GM20000 (cell line): ENCODE measurements around the gene PLXNC1.

Source experiments
- DNase-seq: peaks from one replicate; pipeline ENCODE4 v3.0.0; 2012; ENCODE audit warnings: low spot score
- TF ChIP-seq, protein P1 (sequence below): IDR thresholded peaks from 2 replicates; pipeline ENCODE4 v1.5.1; 2012; ENCODE audit warnings: mild to moderate bottlenecking, control low read depth; ENCODE audit errors: extremely low read depth, missing control alignments

The PLXNC1 gene

DNA sequence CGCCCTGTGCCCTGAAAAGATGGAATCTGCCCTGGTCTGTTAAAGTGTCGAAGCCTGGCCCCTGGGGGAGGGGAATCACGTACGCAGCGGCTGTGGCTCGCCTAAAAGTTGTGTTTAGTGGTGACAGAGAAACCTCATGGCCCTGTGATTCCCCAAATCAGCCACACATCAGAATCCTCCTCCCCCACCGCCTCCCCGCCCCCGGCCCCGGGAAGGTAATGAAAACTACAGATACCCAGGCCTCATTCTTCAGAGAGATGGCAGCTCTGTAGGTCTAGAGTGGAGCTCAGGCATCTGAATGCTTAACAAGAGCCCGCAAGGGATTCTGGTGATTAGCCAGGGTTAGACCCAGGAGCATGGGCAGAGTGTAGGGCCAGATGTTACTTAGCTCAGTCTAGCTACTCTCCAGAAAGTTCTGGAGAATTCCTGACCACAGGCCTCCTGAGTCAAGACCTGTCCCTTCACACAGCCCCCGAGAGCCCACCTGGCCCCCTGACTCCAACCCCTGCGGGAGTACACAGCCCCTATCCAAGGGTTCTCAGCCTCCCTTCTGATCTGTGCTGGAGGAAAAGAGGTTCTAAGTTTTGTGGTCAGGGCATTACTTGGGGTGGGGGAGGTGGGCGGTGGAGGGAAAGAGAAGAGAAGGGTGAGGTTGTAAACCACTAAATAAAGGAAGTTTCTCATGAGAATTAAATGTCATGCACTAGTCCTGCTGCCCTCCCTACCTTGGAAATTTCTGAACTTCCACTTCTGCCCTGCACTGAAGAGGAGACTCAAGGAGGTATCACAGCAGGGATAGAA is 114.8 kb downstream of the PLXNC1 start:
- peak; percentile 58 for DNase-seq
- TF ChIP-seq, protein P1, sequence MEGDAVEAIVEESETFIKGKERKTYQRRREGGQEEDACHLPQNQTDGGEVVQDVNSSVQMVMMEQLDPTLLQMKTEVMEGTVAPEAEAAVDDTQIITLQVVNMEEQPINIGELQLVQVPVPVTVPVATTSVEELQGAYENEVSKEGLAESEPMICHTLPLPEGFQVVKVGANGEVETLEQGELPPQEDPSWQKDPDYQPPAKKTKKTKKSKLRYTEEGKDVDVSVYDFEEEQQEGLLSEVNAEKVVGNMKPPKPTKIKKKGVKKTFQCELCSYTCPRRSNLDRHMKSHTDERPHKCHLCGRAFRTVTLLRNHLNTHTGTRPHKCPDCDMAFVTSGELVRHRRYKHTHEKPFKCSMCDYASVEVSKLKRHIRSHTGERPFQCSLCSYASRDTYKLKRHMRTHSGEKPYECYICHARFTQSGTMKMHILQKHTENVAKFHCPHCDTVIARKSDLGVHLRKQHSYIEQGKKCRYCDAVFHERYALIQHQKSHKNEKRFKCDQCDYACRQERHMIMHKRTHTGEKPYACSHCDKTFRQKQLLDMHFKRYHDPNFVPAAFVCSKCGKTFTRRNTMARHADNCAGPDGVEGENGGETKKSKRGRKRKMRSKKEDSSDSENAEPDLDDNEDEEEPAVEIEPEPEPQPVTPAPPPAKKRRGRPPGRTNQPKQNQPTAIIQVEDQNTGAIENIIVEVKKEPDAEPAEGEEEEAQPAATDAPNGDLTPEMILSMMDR: no peak

DNA sequence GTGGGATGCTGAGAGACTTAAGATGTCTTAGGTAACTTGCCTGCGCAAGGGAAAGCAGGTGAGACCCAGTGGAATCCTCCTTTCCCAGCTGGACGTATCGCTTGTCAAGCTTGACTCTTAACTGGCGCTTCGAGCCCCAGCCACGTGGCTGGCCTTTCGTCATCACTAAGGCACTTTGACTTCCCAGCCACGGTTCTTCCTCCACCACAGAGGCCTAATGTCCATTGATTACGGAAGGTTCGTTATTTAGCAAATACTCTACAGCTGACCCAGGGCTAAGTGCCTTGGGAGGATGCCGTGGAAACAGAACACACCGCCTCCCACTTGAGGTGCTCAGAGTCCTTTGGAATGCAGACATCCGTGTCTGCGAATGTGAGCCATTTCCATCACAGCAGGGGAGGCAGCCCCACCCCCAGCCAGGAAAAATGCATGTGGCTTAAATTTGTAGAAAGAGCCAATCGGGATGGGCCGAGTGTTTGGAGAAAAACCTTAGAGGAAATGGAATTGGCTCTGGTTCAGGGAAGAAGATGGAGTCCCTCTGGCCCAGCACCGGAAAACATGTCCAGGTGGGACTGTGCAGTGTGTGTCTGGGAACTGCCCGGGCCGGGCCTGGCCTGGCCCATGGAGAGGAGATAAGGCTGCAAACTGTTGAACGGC is 115.7 kb downstream of the PLXNC1 start:
- no peak for DNase-seq
- TF ChIP-seq, protein P1: no peak

DNA sequence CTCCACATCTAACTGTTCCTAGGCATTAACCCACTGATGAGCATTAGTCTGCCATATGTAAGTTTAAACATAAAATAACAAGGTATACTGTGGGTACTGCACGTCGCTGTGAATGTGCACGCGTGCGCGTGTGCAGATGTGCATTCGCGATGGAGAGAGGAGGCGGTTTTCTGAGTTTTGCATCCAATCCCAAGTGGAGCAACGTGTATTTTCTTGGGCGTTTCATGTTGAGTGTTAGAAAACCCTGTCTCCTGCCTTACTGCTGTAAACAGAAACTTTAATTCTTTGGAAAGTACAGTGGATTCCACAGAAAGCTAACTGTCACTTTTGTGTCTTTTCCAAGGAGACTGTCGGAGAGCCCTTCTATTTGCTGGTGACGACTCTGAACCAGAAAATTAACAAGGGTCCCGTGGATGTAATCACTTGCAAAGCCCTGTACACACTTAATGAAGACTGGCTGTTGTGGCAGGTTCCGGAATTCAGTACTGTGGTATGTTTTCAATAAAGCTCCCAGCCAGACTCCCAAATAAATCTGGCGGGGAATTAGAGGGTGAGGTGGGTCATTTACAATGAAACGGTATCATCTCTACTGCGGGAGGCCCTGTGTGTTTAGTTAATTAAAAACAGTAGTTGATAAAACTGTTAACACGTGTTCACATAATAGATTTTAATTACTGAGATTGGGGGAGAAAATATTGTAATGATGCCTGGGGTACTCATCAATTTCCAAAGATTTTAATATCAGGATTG is 116.5 kb downstream of the PLXNC1 start:
- DNase-seq: no peak
- TF ChIP-seq, protein P1: no peak

DNA sequence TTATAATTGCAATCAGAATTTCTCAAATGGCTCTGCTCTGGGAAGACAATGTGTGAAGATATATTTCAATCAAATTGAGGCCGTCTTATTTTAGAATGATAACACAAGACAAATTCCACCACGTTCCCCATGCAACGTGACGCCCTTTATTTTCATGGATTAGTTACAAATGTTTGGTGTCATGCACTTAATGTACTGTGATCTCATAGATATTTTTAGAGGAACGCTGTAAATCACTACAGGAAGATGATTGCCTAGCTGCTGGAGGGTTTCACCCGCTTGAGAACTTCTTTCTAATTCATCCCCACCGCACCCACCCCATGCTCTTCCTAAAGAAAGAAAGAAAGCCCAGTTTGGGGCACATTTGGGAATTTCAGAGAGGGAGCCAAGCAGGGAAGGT is 117.2 kb downstream of the PLXNC1 start:
- TF ChIP-seq, protein P1: no peak
- no peak for DNase-seq

DNA sequence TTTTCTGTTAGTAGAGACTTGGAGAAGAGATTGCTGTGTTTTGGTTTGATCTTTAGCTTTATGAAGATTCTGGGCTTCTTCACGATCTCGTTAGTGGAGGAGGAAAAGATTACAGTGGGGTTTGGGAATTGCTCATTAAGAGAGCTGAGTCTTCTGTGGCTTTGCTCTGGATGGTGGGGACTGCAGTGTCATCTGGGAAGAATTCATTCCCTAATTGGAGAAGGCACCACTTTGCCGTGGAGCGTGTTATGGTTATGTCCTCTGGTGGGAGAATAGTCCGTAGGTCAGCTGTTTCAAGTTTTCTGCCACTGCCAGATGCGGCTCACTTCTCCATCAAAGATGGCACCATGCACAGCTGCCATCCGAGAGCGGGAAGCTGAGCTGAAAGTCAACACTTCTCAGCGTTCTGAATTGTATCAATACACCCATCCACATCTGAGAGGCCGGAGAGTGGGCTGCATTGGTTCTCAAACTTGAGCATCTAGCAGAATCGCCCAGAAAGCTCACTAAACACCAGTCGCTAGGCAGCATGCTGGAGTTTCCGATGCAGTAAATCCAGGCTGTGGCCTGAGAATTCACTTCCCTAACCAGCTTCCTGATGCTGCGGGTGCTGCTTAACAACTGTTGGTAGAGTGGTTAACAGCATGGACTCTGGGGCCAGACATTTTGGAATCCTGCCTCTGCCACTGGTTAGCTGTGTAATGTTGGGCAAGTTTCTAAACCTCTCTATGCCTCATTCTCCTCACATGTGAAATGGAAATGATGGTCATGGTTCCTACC is 117.8 kb downstream of the PLXNC1 start:
- no peak for DNase-seq
- TF ChIP-seq, protein P1: no peak

DNA sequence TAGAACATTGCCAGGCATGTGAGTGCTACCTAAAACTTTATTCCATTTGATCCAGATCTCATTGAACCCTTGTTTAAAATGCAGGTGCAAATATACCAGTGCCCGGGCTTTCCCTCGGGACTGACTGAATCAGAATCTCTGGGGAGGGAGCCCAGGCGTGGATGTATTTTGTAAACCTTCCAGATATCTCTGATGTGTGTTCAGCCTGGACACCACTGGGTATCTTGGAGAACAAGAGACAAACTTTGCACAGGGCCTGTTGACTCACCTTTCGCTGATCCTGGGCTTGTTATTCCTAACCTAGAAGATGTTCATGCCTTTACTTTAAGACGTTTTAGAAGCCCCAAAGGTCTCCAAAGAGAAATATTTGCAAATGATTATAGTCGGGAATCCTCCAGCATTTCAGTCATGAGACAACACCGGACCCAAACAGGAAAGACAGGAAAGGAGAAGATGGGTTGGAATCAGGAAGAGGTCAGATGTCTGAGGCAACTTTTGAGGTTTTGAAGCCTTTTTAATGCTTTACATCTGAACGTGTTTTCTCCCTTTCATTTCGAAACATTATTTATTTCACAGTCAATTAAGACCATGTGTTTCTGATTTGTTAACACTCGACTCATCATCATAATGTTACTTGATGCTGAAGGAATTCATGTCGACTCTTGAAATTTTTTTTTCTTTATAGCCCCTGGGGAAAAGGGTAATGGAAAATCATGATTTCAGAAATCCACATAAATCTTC is 118.6 kb downstream of the PLXNC1 start:
- TF ChIP-seq, protein P1: no peak
- no peak for DNase-seq
